AG04449 (cell line): ENCODE measurements around the gene DGLUCY.
"Not testable (repeated sequence)": the region's sequence is repeated elsewhere in the genome, so short reads cannot be mapped to it uniquely, and the experiment has no call there.

ENCODE experiments used
- CTCF ChIA-PET: fragments of 350-600 bp; formaldehyde crosslinking; extraction: SDS; loops from one replicate; lab custom pipeline; 2021; ENCODE audit warnings: antibody characterized with exemption; lab: Yijun Ruan, JAX
- POLR2A ChIA-PET: fragments of 400-600, 350-600 bp; formaldehyde crosslinking; extraction: SDS; loops from one replicate; lab custom pipeline; 2020; ENCODE audit warnings: antibody characterized with exemption, inconsistent platforms; lab: Yijun Ruan, JAX
- DNase-seq: peaks from one replicate; pipeline ENCODE4 v3.0.0-alpha.2; 2010; ENCODE audit warnings: low read depth, low spot score
- H3K4me3 ChIP-seq: 2 replicates; pipeline ENCODE4 v1.5.1; 2011; ENCODE audit warnings: low read depth, mild to moderate bottlenecking, control low read depth, low read length
- CTCF ChIP-seq: IDR thresholded peaks from one replicate; pipeline ENCODE4 v1.5.1; 2011; ENCODE audit warnings: mild to moderate bottlenecking, moderate library complexity, low read length, control low read depth, inconsistent platforms; ENCODE audit not compliant: insufficient read depth; ENCODE audit errors: missing control alignments

DGLUCY gene

GRCh38 chr14:91123201-91123600, 9.3 kb downstream of the DGLUCY start:
- H3K4me3 ChIP-seq, result no peak overlapping the region
- ChIA-PET CTCF (no interaction called here), POLR2A (no interaction called here)
- TF ChIP-seq CTCF, result no peak
- no peak for DNase-seq

- DNase-seq, H3K4me3 ChIP-seq, POLR2A ChIA-PET: not testable (repeated sequence)
- CTCF ChIA-PET, result interaction anchor here (2.1 kb wide), 1 partner anchor 49 kb away, joined by 6 read pairs; no protein-coding TSS in a partner anchor
Measured at GRCh38 chr14:91124406-91125270, 10.8 kb downstream of the DGLUCY start.

GRCh38 chr14:91125271-91125660, 11.4 kb downstream of the DGLUCY start:
- no peak for TF ChIP-seq CTCF
- no peak for DNase-seq
- ChIA-PET POLR2A (no interaction called here), CTCF (interaction anchor here (2.1 kb wide), 1 partner anchor 48 kb away, joined by 6 read pairs; no protein-coding TSS in a partner anchor)
- no peak overlapping the region for H3K4me3 ChIP-seq

- no peak for TF ChIP-seq CTCF
- no peak for DNase-seq
- H3K4me3 ChIP-seq, result no peak overlapping the region
- POLR2A ChIA-PET, result no interaction called here
- CTCF ChIA-PET, result interaction anchor here (2.1 kb wide), 1 partner anchor 47 kb away, joined by 6 read pairs; no protein-coding TSS in a partner anchor
Measured at GRCh38 chr14:91125801-91126200, 11.9 kb downstream of the DGLUCY start.

- CTCF ChIA-PET, result interaction anchor here (2.1 kb wide), 1 partner anchor 46 kb away, joined by 6 read pairs; no protein-coding TSS in a partner anchor
- no peak for DNase-seq
- H3K4me3 ChIP-seq, result no peak overlapping the region
- POLR2A ChIA-PET, result no interaction called here
- TF ChIP-seq CTCF, result no peak
Measured at GRCh38 chr14:91126761-91127160, 12.9 kb downstream of the DGLUCY start.

- CTCF ChIA-PET, result no interaction called here
- POLR2A ChIA-PET, result no interaction called here
- no peak for DNase-seq
- no peak overlapping the region for H3K4me3 ChIP-seq
- no peak for TF ChIP-seq CTCF
Measured at GRCh38 chr14:91127401-91127801, 13.5 kb downstream of the DGLUCY start.
